GM23338 (cell line): ENCODE results near the gene SLC22A17. TPM values are rescaled to one million over a fixed set of nuclear protein-coding genes. Genes with fewer than 3 reads are reported as not detected.

ENCODE experiments used
- ATAC-seq: fragments of 200-7000 bp; cut with Tn5 transposase; 3 replicates; pipeline ENCODE4 v1.9.1; 2020
- DNase-seq: peaks from one replicate; pipeline ENCODE4 v3.0.0-alpha.2; 2015; ENCODE audit warnings: low spot score
- H2AFZ ChIP-seq: fragments of 200-600 bp; sonication (generic); 2 replicates; pipeline ENCODE4 v1.8.0; 2016; ENCODE audit warnings: antibody characterized with exemption, mild to moderate bottlenecking, moderate library complexity
- H3F3A ChIP-seq: fragments of 200-600 bp; sonication (generic); replicated peaks from 2 replicates; pipeline ENCODE4 v1.8.0; 2017; ENCODE audit warnings: antibody characterized with exemption, mixed run types, low read depth
- H3K27ac ChIP-seq: fragments of 200-600 bp; sonication (generic); 2 replicates; pipeline ENCODE4 v1.6.1; 2016; ENCODE audit warnings: low read depth
- H3K27me3 ChIP-seq: fragments of 200-600 bp; sonication (generic); 2 replicates; pipeline ENCODE4 v1.8.0; 2016; ENCODE audit warnings: mild to moderate bottlenecking, mixed run types, moderate library complexity; ENCODE audit not compliant: insufficient read depth
- H3K36me3 ChIP-seq: fragments of 200-600 bp; sonication (generic); 2 replicates; pipeline ENCODE4 v1.8.0; 2016; ENCODE audit warnings: mild to moderate bottlenecking; ENCODE audit not compliant: insufficient read depth
- H3K4me1 ChIP-seq: fragments of 200-600 bp; sonication (generic); 2 replicates; pipeline ENCODE4 v1.8.0; 2016; ENCODE audit warnings: mild to moderate bottlenecking, moderate library complexity; ENCODE audit not compliant: insufficient read depth
- H3K4me2 ChIP-seq: fragments of 200-600 bp; sonication (generic); 2 replicates; pipeline ENCODE4 v1.7.1; 2017; ENCODE audit warnings: mixed run types
- H3K4me3 ChIP-seq: fragments of 200-600 bp; sonication (generic); 2 replicates; pipeline ENCODE4 v1.6.1; 2016; ENCODE audit warnings: mixed run types
- H3K79me2 ChIP-seq: fragments of 200-600 bp; sonication (generic); replicated peaks from 2 replicates; pipeline ENCODE4 v1.8.0; 2017; ENCODE audit warnings: mild to moderate bottlenecking; ENCODE audit not compliant: insufficient read depth
- H3K9me2 ChIP-seq: fragments of 200-600 bp; sonication (generic); 2 replicates; pipeline ENCODE4 v1.8.0; 2017; ENCODE audit not compliant: insufficient read depth
- H4K20me1 ChIP-seq: fragments of 200-600 bp; sonication (generic); replicated peaks from 2 replicates; pipeline ENCODE4 v1.8.0; 2017; ENCODE audit warnings: mild to moderate bottlenecking; ENCODE audit not compliant: insufficient read depth
- H3K27ac Mint-ChIP-seq: 2 replicates; pipeline ENCODE4 v1.8.0; 2020; ENCODE audit warnings: inconsistent platforms, mild to moderate bottlenecking, moderate library complexity, mixed read lengths
- H3K27me3 Mint-ChIP-seq: 3 replicates; pipeline ENCODE4 v1.8.0; 2022; ENCODE audit warnings: low read depth, mild to moderate bottlenecking, moderate library complexity, mixed read lengths, inconsistent platforms; ENCODE audit not compliant: insufficient read depth, poor library complexity
- H3K36me3 Mint-ChIP-seq: 3 replicates; pipeline ENCODE4 v1.8.0; 2021; ENCODE audit warnings: low read depth, mild to moderate bottlenecking, inconsistent platforms, moderate library complexity, mixed read lengths
- H3K4me1 Mint-ChIP-seq: 3 replicates; pipeline ENCODE4 v1.8.0; 2020; ENCODE audit warnings: mild to moderate bottlenecking, inconsistent platforms, mixed read lengths
- H3K4me3 Mint-ChIP-seq: 3 replicates; pipeline ENCODE4 v1.8.0; 2021; ENCODE audit warnings: moderate library complexity, mild to moderate bottlenecking, inconsistent platforms, mixed read lengths
- H3K9me3 Mint-ChIP-seq: 3 replicates; pipeline ENCODE4 v1.8.0; 2020; ENCODE audit warnings: moderate library complexity, mild to moderate bottlenecking, inconsistent platforms, mixed read lengths
- CTCF ChIP-seq, 2 experiments: fragments of 200-600 bp in 1 of 2; sonication (generic) in 1 of 2; conservative IDR thresholded peaks; 2 replicates each; pipeline versions ENCODE4 v1.5.1 to v1.6.1; 2016 to 2017; ENCODE audit warnings: antibody characterized with exemption in 2 of 2, low read depth in 2 of 2, mild to moderate bottlenecking in 2 of 2, moderate library complexity in 1 of 2
- EZH2 ChIP-seq: fragments of 200-600 bp; sonication (generic); IDR thresholded peaks from one replicate; pipeline ENCODE4 v1.8.0; 2017; ENCODE audit warnings: antibody characterized with exemption, mild to moderate bottlenecking, low read depth; ENCODE audit not compliant: unreplicated experiment
- JUNB ChIP-seq: IDR thresholded peaks from one replicate; pipeline ENCODE4 v1.6.1; 2016; ENCODE audit warnings: antibody characterized with exemption; ENCODE audit not compliant: unreplicated experiment
- POLR2AphosphoS5 ChIP-seq: IDR thresholded peaks from 2 replicates; pipeline ENCODE4 v1.6.1; 2016; ENCODE audit warnings: antibody characterized with exemption, low read depth
- REST ChIP-seq: IDR thresholded peaks from one replicate; pipeline ENCODE4 v1.6.1; 2018; ENCODE audit warnings: antibody characterized with exemption; ENCODE audit not compliant: unreplicated experiment
- ZNF331 ChIP-seq: fragments of 250-450 bp; sonication (Bioruptor Pico); IDR thresholded peaks from 2 replicates; pipeline ENCODE4 v1.5.0; 2020; ENCODE audit warnings: low read depth, mild to moderate bottlenecking, moderate library complexity
- polyA plus RNA-seq: library from polyadenylated mRNA; unstranded; fragments of >200 nt; fragmentation: Nextera tagmentation; extraction: Ambion mirVana; gene quantifications from 2 replicates; pipeline ENCODE4 v1.2.1, GENCODE V29; 2016
- total RNA-seq: library from RNA; depleted of rRNA; stranded (reverse); fragments of >200 nt; shearing (Covaris generic); gene quantifications from 2 replicates; pipeline ENCODE4 v1.2.3, GENCODE V29; 2014

SLC22A17 gene
- total and polyA plus RNA-seq, 2 experiments from 2014 or later: 28.6 to 56.6 TPM

GRCh38 chr14:23344481-23344880 is 8.2 kb downstream of the SLC22A17 start:
- Histone ChIP-seq H3K27ac (no peak overlapping the region), H4K20me1 (no peaks in the 10 kb centered on the region), H3K27me3 (no peaks in the 10 kb centered on the region), H3K4me1 (peaks cover 10% of the 10 kb centered on the region), H2AFZ (no peak overlapping the region), H3K4me2 (no peak overlapping the region), H3K4me3 (no peak overlapping the region), H3F3A (peaks cover 6% of the 10 kb centered on the region; the same call in 1 of the 2 replicates), H3K36me3 (no peaks in the 10 kb centered on the region), H3K9me2 (no peaks in the 10 kb centered on the region), H3K79me2 (no peaks in the 10 kb centered on the region)
- H3K27me3 Mint-ChIP-seq: peaks cover 4% of the 10 kb centered on the region
- DNase-seq (no peak), ATAC-seq (no peak)
- peaks cover 12% of the 10 kb centered on the region for H3K4me1 Mint-ChIP-seq
- H3K9me3 Mint-ChIP-seq: peaks cover 24% of the 10 kb centered on the region
- peaks cover 9% of the 10 kb centered on the region for H3K36me3 Mint-ChIP-seq
- TF ChIP-seq ZNF331 (CRISPR knock-in tag) (no peak), CTCF (conservative IDR thresholded peaks at IDR 0.05; ENCODE audit: low read depth in 2 of 2) (peak in 1 of 2 experiments; percentile 11; a peak in 1 of 4 replicates)
- H3K4me3 Mint-ChIP-seq: no peak overlapping the region
- no peak overlapping the region for H3K27ac Mint-ChIP-seq

GRCh38 chr14:23339506-23340268 is 13.0 kb downstream of the SLC22A17 start:
- Mint-ChIP-seq H3K9me3 (peaks cover 51% of the 10 kb centered on the region), H3K36me3 (peaks cover 12% of the 10 kb centered on the region; the same call in 2 of the 3 replicates), H3K4me3 (no peak overlapping the region), H3K4me1 (no peaks in the 10 kb centered on the region), H3K27ac (no peak overlapping the region), H3K27me3 (peaks cover 2% of the 10 kb centered on the region)
- H3K9me2 ChIP-seq: 0 out of 2 replicates have a peak, but pooled peaks cover 10% of the 10 kb centered on the region
- H3K79me2 ChIP-seq: no peaks in the 10 kb centered on the region
- H3K27ac ChIP-seq: no peak overlapping the region
- H2AFZ ChIP-seq: no peak overlapping the region
- ATAC-seq (no peak), DNase-seq (peak; percentile 48)
- H3K36me3 ChIP-seq: 0 out of 2 replicates have a peak, but pooled peaks cover 4% of the 10 kb centered on the region
- no peaks in the 10 kb centered on the region for H3F3A ChIP-seq
- no peak overlapping the region for H3K4me2 ChIP-seq
- no peaks in the 10 kb centered on the region for H3K4me1 ChIP-seq
- TF ChIP-seq EZH2: no peak
- no peak for TF ChIP-seq POLR2AphosphoS5
- TF ChIP-seq REST: no peak
- no peak for TF ChIP-seq JUNB
- no peaks in the 10 kb centered on the region; the same call in 1 of the 2 replicates for H3K27me3 ChIP-seq
- H3K4me3 ChIP-seq: no peak overlapping the region
- no peaks in the 10 kb centered on the region for H4K20me1 ChIP-seq
